ENCODE data around the gene DHRSX.
A peak's percentile ranks its signal among the peaks of the same experiment; 100 is the strongest.
"Not testable (repeated sequence)": the region's sequence is repeated elsewhere in the genome, so short reads cannot be mapped to it uniquely, and the experiment has no call there.

DHRSX gene

DNA sequence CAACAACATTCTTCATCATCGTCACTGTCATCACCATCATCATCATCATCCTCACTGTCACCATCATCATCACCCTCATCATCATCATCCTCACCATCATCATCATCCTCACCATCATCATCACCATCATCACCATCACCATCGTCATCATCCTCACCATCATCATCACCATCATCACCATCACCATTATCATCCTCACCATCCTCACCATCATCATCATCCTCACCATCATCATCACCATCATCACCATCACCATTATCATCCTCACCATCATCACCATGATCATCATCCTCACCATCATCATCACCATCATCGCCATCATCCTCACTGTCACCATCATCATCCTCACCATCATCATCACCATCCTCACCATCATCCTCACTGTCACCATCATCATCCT is 18.9 kb upstream of the DHRSX start:
- not testable (repeated sequence) for DNase-seq (ENCODE audit: low spot score)

DNA sequence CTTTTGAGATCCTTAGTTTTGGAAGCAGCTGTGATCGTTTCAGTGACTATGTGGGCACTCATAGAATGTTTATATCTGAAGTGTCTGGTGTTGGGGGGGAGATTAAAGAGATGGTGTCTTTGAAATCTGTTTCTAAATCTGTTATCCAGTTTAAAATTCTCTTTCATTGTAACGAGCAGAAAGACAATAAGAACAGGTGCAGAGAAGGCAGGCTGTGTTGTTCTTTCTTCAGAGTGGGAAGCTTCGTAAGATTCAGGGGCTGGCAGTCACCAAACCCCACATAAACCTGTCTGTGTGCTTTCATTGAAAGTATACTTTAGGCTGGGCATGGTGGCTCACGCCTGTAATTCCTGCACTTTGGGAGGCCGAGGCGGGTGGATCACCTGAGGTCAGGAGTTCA is 16.3 kb upstream of the DHRSX start:
- DNase-seq (ENCODE audit: low spot score), result no peak

DNA sequence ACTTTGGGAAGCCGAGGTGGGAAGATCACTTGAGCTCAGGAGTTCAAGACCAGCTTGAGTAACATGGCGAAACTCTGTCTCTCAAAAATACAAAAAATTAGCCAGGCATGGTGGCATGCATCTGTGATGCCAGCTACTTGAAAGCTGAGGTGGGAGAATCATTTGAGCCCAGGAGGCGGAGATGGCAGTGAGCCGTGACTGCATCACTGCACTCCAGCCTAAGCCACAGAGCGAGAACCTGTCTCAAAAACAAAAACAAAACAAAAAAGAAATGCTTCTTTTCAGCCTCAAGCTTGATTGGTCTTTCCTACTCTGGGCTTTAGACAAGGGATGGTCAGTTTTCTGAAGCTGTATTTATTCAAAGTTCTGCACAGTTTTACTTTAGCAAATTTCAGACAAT is 15.8 kb upstream of the DHRSX start:
- no peak for DNase-seq (ENCODE audit: low spot score)

DNA sequence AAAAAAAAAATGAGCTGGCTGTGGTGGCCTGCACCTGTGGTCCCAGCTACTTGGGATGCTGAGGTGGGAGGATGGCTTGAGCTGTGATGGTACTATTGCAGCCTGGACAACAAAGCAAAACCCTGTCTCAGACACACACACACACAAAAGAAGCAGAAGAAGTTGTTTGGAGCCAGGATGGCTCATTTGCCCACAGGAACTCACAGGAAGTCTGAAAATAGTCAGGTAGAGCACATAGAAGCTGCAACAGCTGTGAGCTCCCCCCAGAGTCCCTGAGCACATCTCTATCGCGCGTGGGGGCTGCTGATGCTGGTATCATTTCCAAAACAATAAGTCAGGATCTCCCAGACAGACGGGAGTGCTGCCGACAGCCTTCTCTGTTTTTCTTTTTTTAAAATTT is 13.4 kb upstream of the DHRSX start:
- no peak for DNase-seq (ENCODE audit: low spot score)

DNA sequence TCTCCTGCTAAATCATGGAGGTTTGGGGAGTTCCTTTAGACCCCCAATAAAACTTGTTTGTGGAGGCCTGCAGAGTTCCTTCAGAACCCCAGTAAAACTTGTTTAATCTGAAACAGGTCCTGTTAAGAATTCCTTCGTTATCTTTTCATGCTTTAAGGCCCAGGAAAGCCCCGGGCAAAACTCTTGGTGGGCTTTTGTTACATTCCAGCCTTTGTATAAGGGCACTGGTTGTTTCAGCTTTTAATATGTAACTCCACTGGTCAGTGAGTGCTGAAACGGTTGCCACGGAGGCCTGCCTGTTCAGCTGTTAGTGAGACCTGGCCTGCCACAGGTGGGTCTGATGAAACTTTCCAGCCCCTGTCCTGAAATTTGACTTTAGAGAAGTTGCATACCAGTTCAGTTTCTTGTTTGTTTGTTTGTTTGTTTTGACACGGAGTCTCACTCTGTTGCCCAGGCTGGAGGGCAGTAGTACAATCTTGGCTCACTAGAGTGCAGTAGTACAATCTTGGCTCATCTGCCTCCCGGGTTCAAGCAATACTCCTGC is 12.4 kb upstream of the DHRSX start:
- DNase-seq (ENCODE audit: low spot score), result no peak

DNA sequence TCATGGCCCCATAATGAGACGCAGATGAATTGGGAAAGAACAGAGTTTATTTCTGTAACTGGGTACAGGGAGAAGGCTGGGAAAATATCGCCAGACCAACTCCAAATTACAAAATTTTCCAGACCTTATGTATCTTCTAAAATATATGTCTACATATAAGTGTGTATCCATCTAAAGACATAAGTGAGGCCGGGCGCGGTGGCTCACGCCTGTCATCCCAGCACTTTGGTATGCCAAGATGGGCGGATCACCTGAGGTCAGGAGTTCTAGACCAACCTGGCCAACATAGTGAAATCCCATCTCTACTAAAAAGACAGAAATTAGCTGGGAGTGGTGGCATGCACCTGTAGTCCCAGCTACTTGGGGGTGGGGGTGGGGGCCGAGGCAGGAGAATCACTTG is 11.7 kb upstream of the DHRSX start:
- DNase-seq (ENCODE audit: low spot score), result no peak

DNA sequence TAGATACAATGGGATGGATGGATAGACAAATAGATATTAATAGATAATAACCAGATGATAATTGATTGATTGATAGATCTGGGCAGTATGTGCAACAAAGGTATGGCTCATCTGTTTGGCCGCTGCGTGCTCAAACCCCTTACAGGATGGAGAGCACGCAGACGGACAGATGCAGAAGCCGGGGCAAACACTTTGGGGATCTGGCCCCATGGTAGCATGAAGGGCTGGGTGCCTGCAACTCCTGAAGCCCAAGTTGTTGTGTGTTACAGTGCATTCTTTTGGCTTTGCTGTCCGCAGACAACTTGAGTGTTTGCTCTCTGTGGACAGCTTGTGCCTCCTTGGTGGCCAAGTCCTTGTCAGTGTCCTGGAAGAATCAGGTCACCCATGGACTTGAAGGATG is 10.6 kb upstream of the DHRSX start:
- no peak for DNase-seq (ENCODE audit: low spot score)

DNA sequence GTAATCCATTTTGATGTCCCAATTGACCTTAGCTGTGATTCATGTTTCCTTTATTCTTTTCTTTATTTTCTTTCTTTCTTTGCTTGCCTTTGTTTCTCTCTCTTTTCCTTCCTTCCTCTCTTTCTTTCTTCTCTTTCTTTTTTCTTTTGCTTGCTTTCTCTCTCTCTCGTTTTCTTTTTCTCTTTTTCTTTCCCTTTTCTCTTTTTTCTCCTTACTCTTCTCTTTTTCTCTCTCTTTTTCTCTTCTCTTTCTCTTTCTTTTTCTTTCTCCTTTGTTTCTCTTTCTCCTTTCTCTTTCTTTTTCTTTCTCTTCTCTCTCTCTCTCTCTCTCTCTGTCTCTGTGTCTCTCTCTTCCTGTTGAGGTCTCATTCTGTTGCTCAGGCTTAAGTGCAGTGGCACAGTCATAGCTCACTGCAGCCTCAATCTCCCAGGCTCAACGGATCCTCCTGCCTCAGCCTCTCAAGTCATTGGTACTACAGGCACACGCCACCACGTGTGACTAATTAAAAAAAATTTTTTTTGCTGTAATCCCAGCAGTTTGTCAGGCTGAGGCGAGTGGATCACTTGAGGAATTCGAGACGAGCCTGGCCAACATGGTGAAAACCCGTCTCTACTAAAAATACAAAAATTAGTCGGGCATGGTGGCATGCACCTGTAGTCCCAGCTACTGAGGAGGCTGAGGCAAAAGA is 8.0 kb upstream of the DHRSX start:
- DNase-seq (ENCODE audit: low spot score), result no peak

DNA sequence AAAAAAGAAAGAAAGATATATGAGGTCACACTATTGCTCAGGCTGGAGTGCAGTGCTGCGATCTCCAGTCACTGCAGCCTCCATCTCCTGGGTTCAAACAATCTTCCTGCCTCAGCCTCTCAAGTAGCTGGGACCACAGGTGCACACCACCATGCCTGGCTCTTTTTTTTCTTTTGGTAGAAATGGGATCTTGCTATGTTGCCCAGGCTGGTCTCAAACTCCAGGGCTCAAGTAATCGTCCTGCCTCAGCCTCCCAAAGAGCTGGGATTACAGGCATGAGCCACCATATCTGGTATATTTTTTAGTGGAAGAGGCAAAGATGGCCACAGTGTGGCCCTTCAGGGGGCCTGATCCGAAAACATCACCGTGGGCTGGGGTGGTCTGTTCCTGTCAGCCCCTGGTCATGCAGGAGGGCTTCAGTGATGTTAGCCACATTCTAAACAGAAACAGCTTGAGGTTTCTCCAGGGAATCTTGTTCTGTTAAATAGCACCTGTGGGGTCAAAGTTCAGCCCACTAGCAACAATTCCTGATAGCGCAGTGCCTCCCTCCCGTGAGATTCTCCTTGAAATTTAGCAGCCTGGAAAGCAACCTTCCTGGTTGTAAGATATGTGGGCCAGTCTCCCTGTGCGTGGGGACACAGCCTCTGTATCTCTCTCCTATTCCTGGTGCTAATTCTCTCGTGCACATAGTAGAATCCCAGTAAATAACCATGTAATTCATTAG is 7.3 kb upstream of the DHRSX start:
- no peak for DNase-seq (ENCODE audit: low spot score)

DNA sequence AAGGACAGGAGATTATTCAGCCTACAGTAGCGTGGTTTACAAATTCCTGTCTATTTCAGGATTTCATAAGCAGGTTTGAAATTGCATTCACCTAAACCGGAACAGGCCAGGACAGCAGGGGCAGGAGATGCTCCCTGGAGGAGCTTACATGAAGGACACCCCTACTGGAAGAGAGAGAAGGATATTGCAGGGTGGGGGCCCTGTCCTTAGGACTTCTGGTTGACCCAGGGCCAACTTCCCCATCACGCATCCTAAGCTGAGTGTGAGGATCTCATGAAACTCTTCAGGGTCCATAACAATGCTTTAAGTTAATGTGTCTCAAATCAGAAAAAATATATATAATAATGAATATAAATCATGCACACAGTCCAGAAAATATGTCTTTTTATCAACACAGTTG is 6.4 kb upstream of the DHRSX start:
- no peak for DNase-seq (ENCODE audit: low spot score)

DNA sequence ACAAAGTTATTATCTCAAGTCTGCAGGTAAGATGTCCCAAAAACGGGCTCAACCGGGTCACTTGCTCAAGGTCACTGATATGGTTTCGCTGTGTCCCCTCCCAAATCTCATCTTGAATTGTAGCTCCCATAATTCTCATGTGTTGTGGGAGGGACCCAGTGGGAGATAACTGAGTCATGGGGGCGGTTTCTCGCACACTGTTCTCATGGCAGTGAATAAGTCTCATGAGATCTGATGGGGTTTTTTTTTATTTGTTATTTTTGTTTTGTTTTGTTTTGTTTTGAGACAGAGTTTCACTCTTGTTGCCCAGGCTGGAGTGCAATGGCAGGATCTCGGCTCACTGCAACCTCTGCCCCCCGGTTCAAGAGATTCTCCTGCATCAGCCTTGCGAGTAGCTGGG is 4.6 kb upstream of the DHRSX start:
- not testable (repeated sequence) for DNase-seq (ENCODE audit: low spot score)

DNA sequence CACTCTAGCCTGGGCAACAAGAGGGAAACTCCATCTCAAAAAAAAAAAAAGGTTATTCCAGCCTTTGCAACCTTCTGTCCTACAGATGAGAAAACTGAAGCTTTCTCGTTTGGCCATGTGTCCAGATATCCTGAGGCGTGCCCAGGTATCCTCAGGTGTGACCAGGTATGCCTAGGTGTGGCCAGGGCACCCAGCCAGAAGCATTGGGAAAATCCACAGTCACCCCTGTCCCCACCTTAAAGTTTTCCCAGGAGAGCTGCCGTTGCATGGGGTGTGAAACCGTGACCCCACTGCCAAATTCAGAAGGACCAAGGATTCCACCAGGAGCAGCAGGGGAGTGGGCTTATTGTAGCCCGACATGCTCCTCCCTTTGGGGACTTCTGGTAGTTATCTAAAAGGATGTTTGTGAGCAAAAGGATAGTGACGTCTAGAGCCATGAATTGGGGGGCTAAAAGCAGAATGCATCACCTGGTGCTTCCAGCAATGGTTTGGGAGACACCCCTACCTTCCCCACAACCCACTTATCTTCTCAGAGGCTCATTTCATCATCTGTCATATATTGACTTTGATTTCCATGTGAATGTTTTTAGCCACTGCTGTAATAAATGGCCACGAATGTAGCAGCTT is 4.0 kb upstream of the DHRSX start:
- DNase-seq (ENCODE audit: low spot score), result no peak

DNA sequence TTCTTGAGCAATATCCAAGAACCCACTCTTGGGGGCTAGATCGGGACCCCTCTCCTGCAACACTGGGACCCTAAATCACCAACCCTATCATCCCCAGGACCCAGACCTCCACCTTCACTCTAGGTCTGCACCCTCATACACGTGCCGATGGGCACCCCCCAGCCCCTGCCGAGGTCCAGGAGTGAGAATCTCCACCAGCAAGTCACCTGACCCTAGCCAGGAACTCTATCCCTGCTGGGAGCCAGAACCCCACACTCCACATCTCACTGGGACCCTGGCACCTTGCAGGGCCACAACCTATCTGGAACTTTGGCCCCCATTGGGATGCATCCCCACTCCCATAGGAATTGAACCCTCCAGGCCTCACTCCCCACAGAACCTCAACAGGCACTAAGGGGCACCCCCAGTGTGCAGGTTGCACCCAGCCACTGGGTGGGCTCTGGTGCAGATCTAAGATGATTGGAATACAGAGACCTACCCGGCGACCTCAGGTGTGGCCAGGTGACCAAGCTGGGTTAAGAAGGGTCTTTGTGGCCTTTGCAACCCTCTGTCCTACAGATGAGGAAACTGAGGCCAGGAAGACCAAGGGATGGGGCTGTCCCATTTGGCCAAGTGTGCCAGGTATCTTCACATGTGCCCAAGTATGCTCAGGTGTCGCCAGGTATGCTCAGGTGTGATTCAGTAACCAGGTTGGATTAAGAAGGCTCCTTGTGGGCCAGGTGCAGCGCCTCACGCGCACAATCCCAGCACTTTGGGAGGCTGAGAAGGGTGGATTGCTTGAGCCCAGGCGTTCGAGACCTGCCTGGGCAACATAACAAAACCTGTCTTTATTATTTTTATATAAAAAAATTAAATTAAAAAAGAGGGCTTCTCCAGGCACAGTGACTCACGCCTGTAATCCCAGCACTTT is 3.1 kb upstream of the DHRSX start:
- DNase-seq (ENCODE audit: low spot score), result no peak

DNA sequence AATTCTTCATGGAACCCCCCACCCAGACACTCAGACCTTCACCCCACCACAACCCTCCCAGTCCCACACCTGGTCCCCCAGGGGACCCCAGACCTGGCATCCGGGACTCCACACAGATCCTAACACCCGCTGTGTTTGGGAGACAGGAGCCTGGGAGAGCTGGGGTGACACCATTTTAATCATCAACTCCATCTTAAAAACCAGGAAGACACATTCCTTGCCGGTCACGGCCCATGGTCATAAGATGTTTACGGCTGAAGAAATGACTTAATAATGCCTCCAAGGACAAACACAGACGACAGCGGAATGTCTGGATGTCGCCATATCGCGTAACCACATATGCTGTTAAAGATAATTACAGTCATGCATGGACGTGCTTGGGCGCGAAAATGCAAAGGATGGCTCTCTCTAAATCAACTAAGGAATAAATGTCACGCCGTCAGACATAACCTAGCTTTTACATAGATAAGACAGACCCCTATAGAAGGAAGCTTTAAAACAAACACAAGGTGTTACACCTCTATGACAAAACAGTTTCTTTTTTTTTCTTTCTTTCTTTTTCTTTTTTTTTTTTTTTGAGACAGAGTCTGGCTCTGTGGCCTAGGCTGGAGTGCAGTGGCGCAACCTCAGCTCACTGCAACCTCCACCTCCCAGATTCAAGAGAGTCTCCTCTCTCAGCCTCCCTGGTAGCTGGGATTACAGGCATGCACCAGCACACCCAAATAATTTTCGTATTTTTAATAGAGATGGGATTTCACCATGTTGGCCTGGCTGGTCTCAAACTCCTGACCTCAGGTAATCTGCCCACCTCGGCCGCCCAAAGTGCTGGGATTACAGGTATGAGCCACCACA is 2.1 kb upstream of the DHRSX start:
- no peak for DNase-seq (ENCODE audit: low spot score)

DNA sequence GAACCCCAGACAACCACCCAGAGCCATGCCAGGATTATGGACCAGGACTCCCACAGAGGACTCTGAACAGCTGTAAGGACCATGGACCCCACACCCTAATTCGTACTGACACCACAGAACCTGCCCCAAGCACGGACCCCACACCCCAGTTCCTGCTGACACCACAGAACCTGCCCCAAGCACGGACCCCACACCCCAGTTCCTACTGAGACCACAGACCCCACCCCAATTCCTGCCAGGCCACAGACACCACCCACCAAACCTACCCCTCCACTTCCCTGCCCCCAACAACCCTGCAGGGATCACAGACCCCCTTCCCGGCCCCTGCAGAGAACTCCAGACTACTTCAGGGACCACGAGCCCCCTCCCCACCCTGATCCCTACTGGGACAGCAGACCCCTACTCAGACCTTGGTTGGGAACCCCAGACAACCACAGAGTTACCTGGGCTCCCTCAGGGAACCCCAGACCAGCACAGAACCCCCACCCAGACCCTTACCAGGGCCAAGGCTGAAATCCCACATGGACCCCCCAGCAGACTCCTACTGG is 1.4 kb upstream of the DHRSX start:
- DNase-seq (ENCODE audit: low spot score), result no peak

DNA sequence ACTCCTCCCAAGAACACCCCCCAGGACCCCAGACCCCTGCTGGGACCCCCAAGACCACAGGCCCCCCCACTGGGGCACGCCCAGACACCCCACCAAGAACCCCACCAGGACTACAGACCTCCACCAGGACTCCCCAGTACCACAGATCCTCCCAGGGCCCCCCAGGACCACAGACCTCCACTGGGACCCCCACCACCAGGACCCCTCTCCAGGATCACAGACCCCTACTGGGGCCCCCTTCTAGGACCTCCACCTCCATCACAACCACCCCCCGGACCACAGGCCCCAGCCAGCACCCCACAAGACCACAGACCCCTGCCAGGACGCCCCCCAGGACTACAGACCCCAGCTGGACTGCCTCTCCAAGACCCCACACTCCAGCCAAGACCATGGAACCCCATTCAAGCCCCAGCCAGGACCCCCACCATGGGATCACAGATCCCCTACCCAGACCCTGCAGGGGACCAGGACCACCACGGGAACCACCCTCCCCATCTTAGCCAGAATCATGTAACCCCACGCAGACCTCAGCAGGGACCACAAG is 855 bp upstream of the DHRSX start:
- DNase-seq (ENCODE audit: low spot score), result no peak

DNA sequence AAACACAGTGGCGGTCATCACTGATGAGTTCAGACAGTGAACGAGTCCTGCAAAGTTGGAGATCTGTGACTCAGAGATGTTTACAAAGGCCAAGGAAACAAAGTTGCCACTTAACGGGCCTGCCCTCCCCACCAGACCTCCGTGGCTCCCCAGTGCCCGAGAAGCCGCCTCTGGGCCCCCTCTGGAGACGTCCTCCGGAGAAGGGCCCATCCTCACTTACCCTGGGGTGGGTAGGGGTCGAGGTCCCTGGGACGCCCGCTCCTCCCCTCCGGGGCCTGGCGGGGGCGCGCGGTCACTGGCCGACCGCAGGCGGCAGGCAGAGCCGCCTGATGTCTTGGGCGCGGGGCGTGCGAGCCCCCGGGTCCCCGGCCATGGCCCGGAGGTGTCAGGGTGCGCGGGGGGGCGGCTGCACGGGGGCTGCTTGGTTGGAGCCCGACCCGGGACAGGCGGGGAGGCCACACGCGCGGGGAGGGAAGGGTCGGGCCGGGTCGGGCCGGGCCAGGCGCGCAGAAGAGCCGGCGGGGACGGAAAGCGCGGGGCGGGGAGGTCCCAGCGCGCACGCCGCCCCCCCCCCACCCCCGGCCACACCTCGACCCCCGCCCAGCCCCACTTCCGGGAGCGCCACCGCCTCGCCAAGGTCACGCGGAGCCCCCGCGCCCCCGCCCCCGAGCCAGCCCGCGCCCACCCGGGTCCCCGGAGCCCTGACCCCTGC is 529 bp downstream of the DHRSX start:
- DNase-seq (ENCODE audit: low spot score), result peak; percentile 40

DNA sequence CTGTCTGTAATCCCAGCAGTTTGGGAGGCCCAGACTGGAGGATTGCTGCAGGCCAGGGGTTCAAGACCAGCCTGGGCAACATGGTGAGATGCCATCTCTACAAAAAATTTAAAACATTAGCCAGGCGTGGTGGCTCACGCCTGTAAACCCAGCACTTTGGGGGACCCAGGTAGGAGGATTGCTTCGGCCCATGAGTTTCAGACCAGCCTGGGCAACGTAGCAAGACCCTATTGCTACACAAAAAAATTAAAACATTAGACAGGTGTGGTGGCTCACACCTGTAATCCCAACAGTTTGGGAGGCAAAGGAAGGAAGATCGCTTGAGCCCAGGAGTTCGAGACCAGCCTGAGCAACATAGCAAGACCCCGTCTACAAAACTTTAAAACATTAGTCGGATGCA is 1.3 kb downstream of the DHRSX start:
- no peak for DNase-seq (ENCODE audit: low spot score)

DNA sequence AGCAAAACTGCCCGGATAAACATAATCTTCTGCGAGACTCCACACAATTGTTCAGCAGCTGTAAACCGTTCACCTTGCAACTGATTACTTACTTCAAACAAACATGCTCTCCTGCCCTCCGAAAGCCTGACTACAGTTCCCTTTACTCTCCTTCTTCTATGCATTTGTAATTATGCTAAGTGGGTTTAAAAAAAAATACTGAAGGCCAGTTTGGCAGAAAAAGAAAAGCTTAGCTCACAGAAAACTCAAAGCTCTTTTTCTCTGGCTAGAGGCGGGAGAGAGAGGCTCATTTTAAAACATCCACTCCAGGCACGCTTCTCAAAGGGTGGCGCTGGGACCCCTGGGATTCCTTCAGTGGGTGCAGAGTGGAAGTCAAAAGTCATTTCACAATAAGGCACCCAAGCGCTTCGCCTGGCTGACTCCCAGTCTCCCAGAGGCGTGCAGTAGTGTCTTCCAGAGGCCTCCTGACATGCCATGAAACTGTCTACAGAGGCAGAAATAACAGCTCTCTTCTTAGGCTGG is 1.9 kb downstream of the DHRSX start:
- no peak for DNase-seq (ENCODE audit: low spot score)

Measured in LoVo (cell line).